Activated T-helper 17 cell treated with anti-CD3 and anti-CD28 coated beads, Interleukin-2, amount 50 U/mL, for 72 hours (primary cell): Measurements from ENCODE around the gene IL1F10. TPM values are rescaled to one million over a fixed set of nuclear protein-coding genes. Genes with fewer than 3 reads are reported as not detected.

Source experiments
- ATAC-seq: fragments of 150-1000 bp; cut with Tn5 transposase; replicated peaks from 2 replicates; pipeline ENCODE4 v1.10.0; 2021; ENCODE audit warnings: mild to moderate bottlenecking, moderate library complexity
- H3K27ac Mint-ChIP-seq: one replicate; pipeline ENCODE4 v1.8.0; 2022; ENCODE audit warnings: mixed read lengths
- H3K27me3 Mint-ChIP-seq: one replicate; pipeline ENCODE4 v1.8.0; 2022; ENCODE audit warnings: mixed read lengths
- H3K36me3 Mint-ChIP-seq: one replicate; pipeline ENCODE4 v1.8.0; 2022; ENCODE audit warnings: low read depth, mild to moderate bottlenecking, mixed read lengths
- H3K4me1 Mint-ChIP-seq: one replicate; pipeline ENCODE4 v1.8.0; 2022; ENCODE audit warnings: mixed read lengths
- H3K4me3 Mint-ChIP-seq: one replicate; pipeline ENCODE4 v1.8.0; 2022; ENCODE audit warnings: mild to moderate bottlenecking, mixed read lengths
- H3K9me3 Mint-ChIP-seq: one replicate; pipeline ENCODE4 v1.8.0; 2022; ENCODE audit warnings: mixed read lengths
- total RNA-seq, 2 donors: library from RNA; stranded (reverse); gene quantifications; one replicate each; pipeline ENCODE4 v1.2.3, GENCODE V29; 2022

Gene IL1F10
- total RNA-seq, 2 donors from 2014 or later: not detected

DNA sequence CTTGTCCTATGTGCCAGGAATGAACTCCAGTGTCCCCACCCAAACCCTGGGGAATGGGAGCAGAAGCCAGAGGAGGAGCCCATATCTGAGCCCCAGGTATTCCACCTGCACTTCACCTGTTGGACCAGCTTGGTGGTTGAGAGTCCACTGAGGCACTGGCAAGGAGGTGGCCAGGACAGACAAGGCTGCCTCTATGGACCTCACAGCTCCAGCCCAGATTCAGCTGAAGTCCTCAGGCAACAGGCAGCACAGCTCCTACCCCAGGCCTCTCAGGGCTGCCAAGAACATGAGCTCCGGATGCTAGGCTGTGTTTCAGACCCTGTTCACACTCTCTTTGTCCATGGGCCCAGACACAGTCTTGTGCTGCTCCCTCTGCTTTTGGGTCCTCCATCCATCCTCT, 2.9 kb upstream of the IL1F10 start:
- ATAC-seq: no peak
- no peak overlapping the region for H3K27ac Mint-ChIP-seq
- no peak overlapping the region for H3K4me3 Mint-ChIP-seq
- no peaks in the 10 kb centered on the region for H3K4me1 Mint-ChIP-seq
- H3K36me3 Mint-ChIP-seq: no peaks in the 10 kb centered on the region
- H3K27me3 Mint-ChIP-seq: peaks cover 9% of the 10 kb centered on the region
- H3K9me3 Mint-ChIP-seq: peaks cover 3% of the 10 kb centered on the region

DNA sequence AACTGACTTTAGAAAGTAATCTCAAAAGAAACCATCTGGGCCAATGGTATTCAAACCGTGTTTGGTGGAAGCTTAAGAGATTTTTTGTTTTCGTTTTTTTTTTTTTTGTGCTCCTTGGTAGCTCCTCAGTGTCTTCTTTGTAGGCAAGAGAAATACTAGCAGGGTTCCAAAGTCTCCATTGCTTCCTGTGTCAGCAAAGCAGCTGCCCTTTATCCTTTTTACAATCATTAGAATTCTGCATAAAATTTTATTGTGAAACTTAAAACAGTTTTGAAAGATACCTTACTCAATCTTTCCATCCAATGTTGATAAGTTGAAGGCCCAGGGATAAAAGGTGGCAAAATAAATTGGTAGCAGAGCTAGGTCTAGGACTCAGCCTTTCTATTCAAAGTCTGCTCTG, 479 bp downstream of the IL1F10 start:
- ATAC-seq: no peak
- Mint-ChIP-seq H3K9me3 (peaks cover 3% of the 10 kb centered on the region), H3K4me1 (no peaks in the 10 kb centered on the region), H3K27ac (no peak overlapping the region), H3K36me3 (no peaks in the 10 kb centered on the region), H3K4me3 (no peak overlapping the region), H3K27me3 (peaks cover 10% of the 10 kb centered on the region)

DNA sequence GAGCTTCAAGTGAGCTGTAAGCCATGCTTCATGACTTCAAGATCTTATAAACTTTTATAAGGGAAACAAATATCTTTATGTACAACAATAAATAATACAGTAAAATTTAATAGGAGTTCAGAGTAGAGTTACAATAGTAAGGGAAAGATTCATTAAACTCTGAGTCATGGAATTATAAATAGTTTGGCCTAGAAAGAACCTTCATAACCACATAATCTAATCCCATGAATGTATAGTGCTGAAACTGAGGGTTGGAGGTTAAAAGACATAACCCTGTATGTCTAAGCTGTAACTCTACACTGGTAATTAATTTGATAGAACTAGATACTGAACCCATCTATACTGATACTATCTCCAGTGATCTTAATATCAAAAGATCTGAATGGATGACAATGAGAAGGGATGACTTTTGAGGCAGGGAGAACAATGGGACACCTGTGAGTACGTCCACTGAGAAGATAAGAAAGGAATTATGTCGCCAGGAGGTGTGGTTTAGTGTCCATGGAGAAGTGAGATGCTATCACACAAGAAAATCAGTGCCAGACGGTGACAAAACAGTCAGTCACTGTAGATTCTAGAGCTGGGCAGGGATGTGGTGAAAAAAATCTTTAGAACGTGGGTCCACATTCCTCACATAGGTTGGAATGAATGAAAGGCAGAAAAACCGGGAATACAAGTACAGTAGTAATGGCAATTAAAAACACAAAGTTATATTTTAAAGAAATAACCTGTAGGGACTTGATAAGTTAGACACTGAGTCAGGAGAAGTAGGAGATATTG, 1.1 kb downstream of the IL1F10 start:
- no peak for ATAC-seq
- Mint-ChIP-seq H3K4me3 (no peak overlapping the region), H3K36me3 (no peaks in the 10 kb centered on the region), H3K4me1 (no peaks in the 10 kb centered on the region), H3K27ac (no peak overlapping the region), H3K27me3 (peaks cover 7% of the 10 kb centered on the region), H3K9me3 (peaks cover 3% of the 10 kb centered on the region)

DNA sequence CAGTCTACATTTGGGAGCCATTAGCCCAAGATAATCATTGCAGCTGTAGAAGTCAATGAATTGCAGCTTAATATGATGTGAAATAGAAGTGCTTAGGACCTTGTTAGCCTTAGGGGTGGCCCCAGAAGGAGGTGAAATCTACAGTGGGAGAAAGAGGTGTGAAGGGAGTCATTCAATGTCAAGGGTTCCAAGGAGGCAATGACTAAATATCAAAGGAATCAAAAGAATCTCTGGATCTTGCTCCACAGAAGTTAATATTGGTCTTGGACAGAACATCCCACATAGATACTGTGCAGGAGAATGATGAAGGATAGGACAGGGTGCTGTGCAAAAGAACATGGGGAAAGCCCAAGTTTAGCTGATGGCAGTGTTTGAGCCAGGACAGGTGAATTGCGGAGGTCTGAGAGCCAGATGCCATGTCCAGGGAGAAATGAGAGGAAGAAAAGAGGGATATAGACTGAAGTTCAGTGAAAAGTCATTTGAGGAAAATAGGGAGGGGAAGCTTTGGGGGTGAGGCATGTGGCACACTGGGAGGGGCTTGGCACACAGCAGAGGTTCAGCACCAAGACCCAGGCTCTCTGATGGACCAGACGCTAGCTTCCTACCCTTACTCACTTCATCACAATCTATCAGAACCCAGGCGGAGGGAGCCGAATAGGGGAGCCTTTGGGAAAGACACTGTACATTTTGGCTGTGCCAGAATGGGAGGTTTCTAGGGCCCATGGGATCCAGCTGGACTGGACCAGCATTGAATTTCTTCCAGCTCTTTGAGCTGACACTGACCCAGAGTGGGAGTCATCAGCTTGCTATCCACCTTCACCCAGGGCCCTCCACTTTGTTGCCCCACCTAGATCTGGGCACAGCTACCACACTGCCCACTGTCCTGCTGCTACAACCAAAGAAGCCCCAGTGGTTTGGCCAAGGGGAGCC, 2.2 kb downstream of the IL1F10 start:
- Mint-ChIP-seq H3K4me3 (no peak overlapping the region), H3K9me3 (peaks cover 3% of the 10 kb centered on the region), H3K36me3 (no peaks in the 10 kb centered on the region), H3K27ac (no peak overlapping the region), H3K4me1 (no peaks in the 10 kb centered on the region), H3K27me3 (peaks cover 7% of the 10 kb centered on the region)
- ATAC-seq: no peak

DNA sequence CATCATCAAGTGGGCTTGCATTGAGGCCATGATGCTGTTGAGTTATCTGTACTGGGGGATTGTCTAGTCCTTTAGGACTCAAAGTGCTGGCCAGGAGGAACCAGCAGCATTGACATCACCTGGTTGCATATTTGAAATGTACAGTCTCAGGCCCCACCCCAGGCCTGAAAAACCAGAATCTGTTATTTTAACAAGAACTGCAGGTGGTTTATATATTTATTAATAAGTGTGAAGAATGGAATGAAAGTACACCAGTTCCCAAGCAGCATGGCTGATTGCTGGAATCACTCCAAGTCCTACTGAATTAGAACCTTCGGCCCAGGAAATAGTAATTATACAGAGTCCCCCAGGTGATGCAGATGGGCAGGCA, 2.8 kb downstream of the IL1F10 start:
- Mint-ChIP-seq H3K4me3 (no peak overlapping the region), H3K27me3 (peaks cover 7% of the 10 kb centered on the region), H3K4me1 (no peaks in the 10 kb centered on the region), H3K27ac (no peak overlapping the region), H3K36me3 (no peaks in the 10 kb centered on the region), H3K9me3 (no peaks in the 10 kb centered on the region)
- ATAC-seq: no peak

DNA sequence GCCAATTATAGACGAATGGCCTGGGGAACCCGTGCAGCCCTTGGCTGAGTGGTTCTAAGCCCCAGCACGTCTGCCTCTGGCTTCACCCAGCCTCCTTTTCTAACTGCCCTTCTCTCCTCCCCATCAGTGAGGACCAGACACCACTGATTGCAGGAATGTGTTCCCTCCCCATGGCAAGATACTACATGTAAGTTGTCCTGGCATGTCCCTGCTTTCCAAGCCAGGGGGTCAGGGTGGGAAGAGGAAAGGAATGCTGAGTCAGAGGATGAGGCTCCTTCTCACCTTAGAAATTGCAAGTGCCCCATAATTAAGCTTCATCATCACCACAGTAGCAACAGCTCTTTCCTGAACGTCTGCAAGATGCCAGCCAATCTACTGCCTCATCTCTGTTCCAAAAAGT, 4.8 kb downstream of the IL1F10 start:
- no peaks in the 10 kb centered on the region for H3K9me3 Mint-ChIP-seq

DNA sequence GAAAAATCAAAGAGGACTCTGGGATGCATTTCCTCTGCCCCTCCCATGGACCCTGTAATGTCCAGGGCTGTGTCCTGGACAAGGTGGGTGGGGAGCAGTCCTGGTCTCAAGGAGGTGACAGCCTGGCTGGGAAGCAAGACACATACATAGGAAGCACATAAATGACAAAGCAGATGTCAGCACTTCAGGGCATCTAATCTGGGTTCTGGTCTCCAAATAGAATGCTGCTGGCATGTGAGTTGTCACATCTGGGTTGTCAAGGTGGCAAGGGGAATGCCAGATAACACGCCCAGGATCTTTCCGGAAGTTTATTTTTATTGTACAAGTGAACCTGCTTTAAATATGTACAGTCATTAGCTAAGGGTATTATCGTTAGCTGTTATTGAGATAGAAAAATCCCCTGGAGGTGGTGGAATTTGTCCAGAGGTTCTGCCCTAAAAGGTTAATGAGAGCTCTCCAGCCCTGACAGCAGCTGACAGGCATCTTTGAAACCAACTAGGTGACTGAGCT, 5.6 kb downstream of the IL1F10 start:
- no peaks in the 10 kb centered on the region for H3K9me3 Mint-ChIP-seq
- peaks cover 10% of the 10 kb centered on the region for H3K27me3 Mint-ChIP-seq
- no peak overlapping the region for H3K4me3 Mint-ChIP-seq
- no peak for ATAC-seq
- no peak overlapping the region for H3K27ac Mint-ChIP-seq
- H3K36me3 Mint-ChIP-seq: no peaks in the 10 kb centered on the region
- H3K4me1 Mint-ChIP-seq: no peaks in the 10 kb centered on the region

More for the DNA sequence above, 4.8 kb downstream of the IL1F10 start:
- Mint-ChIP-seq H3K36me3 (no peaks in the 10 kb centered on the region), H3K4me3 (no peak overlapping the region), H3K4me1 (no peaks in the 10 kb centered on the region), H3K27me3 (peaks cover 7% of the 10 kb centered on the region), H3K27ac (no peak overlapping the region)
- ATAC-seq: no peak

DNA sequence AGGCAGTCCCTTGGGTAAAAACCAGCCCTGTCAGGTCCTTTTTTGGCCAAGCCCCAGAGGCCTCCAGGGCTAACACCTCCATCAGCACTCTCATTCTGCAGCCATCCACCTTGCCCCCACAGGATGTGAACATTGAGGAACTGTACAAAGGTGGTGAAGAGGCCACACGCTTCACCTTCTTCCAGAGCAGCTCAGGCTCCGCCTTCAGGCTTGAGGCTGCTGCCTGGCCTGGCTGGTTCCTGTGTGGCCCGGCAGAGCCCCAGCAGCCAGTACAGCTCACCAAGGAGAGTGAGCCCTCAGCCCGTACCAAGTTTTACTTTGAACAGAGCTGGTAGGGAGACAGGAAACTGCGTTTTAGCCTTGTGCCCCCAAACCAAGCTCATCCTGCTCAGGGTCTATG, 7.3 kb downstream of the IL1F10 start:
- Mint-ChIP-seq H3K27me3 (peaks cover 3% of the 10 kb centered on the region), H3K4me3 (no peak overlapping the region), H3K36me3 (no peaks in the 10 kb centered on the region), H3K4me1 (no peaks in the 10 kb centered on the region), H3K9me3 (no peaks in the 10 kb centered on the region), H3K27ac (no peak overlapping the region)
- ATAC-seq: no peak

DNA sequence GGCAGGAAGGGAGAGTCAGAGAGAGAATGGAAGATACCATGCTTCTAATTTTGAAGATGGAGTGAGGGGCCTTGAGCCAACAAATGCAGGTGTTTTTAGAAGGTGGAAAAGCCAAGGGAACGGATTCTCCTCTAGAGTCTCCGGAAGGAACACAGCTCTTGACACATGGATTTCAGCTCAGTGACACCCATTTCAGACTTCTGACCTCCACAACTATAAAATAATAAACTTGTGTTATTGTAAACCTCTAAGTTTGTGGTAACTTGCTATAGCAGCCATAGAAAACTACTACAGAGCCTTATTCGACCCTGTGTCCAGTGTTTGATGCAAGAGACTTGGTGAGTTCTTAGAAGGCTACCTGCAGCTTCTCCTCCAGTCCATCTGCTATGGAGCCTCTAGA, 7.8 kb downstream of the IL1F10 start:
- Mint-ChIP-seq H3K27ac (no peak overlapping the region), H3K4me3 (no peak overlapping the region), H3K27me3 (peaks cover 3% of the 10 kb centered on the region), H3K36me3 (no peaks in the 10 kb centered on the region), H3K9me3 (no peaks in the 10 kb centered on the region), H3K4me1 (no peaks in the 10 kb centered on the region)
- ATAC-seq: no peak

DNA sequence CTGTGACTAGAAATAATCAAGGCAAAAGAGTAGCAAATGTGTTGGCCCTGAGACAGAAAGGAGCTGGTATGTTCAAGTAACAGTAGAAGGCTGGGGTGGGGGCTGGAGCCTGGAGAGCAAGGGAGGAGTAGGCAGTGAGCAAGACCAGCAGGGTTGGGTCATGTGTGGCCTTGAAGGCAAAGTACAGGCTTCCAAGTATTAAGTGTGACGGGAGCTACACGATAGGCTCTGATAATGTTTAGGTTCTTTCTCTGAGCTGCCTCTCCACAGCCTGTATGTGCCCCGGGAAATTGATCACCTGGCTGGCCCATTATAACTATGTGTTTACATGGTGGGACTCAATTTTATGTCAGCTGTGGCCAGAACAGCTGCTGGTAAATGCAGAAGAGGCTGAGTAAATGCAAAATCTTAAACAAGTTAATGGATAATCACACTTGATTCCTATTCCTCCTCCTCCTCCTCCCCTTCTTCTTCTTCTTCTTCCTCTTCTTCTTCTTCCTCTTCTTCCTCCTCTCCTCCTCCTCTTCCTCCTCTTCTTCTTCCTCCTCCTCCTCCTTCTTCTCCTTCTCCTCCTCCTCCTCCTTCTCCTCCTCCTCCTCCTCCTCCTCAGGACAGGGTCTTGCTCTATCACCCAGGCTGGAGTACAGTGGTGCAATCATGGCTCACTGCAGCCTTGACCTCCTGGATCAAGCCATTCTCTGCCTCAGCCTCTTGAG, 9.3 kb downstream of the IL1F10 start:
- no peaks in the 10 kb centered on the region for H3K9me3 Mint-ChIP-seq
- H3K4me3 Mint-ChIP-seq: no peak overlapping the region
- no peaks in the 10 kb centered on the region for H3K4me1 Mint-ChIP-seq
- no peak for ATAC-seq
- no peaks in the 10 kb centered on the region for H3K36me3 Mint-ChIP-seq
- peaks cover 3% of the 10 kb centered on the region for H3K27me3 Mint-ChIP-seq
- H3K27ac Mint-ChIP-seq: peak overlapping the region; percentile 14

DNA sequence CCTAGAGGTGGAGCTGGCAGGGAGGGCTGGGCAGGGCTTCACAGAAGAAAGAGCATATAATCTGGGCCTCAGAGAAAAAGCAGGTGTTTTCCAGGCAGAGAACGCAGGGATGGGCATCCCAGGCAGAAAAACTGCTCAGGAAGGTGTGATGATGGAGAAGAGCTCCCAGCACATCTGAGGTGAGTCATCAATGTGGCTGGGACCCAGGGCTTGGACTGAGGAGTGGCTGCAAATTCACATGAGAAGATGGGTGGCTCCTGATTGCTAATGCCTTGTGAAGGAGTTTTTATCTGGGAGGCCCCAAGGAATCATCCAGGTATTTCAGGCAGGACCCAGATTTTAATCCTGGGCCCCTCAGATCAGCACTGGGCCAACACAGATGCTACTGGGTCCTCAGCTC, 10.2 kb downstream of the IL1F10 start:
- Mint-ChIP-seq H3K9me3 (no peaks in the 10 kb centered on the region), H3K27me3 (peaks cover 3% of the 10 kb centered on the region), H3K36me3 (no peaks in the 10 kb centered on the region), H3K4me1 (no peaks in the 10 kb centered on the region), H3K4me3 (no peak overlapping the region), H3K27ac (peak overlapping the region; percentile 14)
- no peak for ATAC-seq

DNA sequence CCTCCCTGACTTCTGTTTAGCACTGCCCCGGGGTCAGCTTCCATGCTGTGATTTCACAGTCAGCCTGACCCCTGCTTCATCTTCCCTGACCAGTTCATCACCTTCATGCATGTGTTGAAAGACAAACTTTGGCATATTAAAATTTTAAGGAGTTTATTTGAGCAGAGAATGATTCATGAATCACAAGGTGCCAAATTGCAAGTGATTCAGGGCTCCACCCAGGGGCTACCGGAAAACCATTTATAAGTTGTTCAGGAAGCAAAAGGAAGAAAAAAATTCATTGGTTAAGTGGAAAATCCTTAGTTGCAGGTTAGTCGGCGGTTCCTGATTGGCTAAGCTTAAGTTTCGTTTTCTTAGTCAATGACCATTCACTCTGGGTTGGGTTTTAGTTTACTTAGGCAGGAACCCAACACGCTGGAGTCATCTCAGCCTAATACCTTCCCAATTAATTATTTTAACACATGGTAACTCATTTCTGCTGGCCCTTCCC, 10.6 kb downstream of the IL1F10 start:
- Mint-ChIP-seq H3K36me3 (no peaks in the 10 kb centered on the region), H3K27me3 (peaks cover 7% of the 10 kb centered on the region), H3K9me3 (no peaks in the 10 kb centered on the region), H3K4me1 (peaks cover 4% of the 10 kb centered on the region), H3K4me3 (no peak overlapping the region), H3K27ac (no peak overlapping the region)
- no peak for ATAC-seq

DNA sequence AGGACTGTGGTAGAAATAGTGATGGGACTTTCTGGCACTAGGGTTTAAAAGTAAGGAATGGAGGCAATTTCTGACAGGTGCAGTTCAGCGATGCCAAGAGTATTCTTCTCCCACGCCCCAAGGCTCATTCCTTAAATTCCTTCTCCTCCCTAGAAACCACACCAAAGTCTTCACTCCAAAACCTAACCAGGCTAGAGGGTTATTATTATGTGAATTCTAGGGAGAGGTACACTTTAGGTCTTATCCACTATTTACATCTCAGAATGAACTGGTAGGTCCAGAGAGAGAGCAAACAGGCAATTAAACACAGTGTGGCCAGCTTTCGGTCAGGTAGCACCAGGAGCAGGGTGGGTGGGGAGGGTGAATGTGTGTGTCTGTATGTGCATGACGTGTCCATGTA, 11.4 kb downstream of the IL1F10 start:
- H3K36me3 Mint-ChIP-seq: no peaks in the 10 kb centered on the region
- ATAC-seq: no peak
- H3K9me3 Mint-ChIP-seq: no peaks in the 10 kb centered on the region
- no peak overlapping the region for H3K4me3 Mint-ChIP-seq
- no peak overlapping the region for H3K27ac Mint-ChIP-seq
- peaks cover 7% of the 10 kb centered on the region for H3K27me3 Mint-ChIP-seq
- peaks cover 7% of the 10 kb centered on the region for H3K4me1 Mint-ChIP-seq

DNA sequence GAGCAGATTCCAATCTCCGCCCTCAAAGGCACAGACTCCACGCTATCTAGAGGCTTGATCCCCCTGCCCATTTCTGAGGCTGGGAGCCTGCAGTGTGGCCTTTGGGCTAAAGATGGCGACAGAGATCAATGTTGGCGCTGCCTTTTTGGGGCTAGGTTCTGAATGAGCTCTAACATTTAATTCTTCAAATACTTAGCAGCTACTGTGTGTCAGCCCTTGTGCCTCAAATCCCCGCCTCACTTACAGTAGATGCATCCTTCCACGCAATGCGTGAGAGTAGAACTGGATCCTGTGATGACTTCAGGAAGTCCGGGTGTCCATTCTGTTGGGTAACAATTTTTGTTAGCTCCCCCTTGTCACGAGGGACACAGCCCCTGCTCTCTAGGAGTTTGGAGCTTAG, 12.4 kb downstream of the IL1F10 start:
- no peak overlapping the region for H3K27ac Mint-ChIP-seq
- H3K36me3 Mint-ChIP-seq: no peaks in the 10 kb centered on the region
- peaks cover 10% of the 10 kb centered on the region for H3K27me3 Mint-ChIP-seq
- peaks cover 13% of the 10 kb centered on the region for H3K4me1 Mint-ChIP-seq
- H3K4me3 Mint-ChIP-seq: no peak overlapping the region
- ATAC-seq: peak; percentile 51
- no peaks in the 10 kb centered on the region for H3K9me3 Mint-ChIP-seq
